SH-SY5Y (cell line): ENCODE measurements around the gene NPAS2.

Source experiments
- GATA2 ChIP-seq: IDR thresholded peaks from 2 replicates; pipeline ENCODE4 v1.6.1; 2011; ENCODE audit warnings: mild to moderate bottlenecking, low read depth, low read length
- GATA3 ChIP-seq: IDR thresholded peaks from 2 replicates; pipeline ENCODE4 v1.6.1; 2011; ENCODE audit warnings: low read depth, mild to moderate bottlenecking, low read length, moderate library complexity

GRCh38 chr2:100910111-100910510 lies 90.2 kb downstream of the NPAS2 start:
- no peak for TF ChIP-seq GATA2
- no peak for TF ChIP-seq GATA3
